SU-DHL-6 (cell line): Measurements from ENCODE around the gene ITGA1.

ENCODE experiments used
- CTCF ChIP-seq: fragments of 200-600 bp; sonication (generic); IDR thresholded peaks from one replicate; pipeline ENCODE4 v1.5.1; 2017; ENCODE audit warnings: antibody characterized with exemption, mild to moderate bottlenecking, low read length, moderate library complexity; ENCODE audit not compliant: insufficient read depth, poor library complexity, severe bottlenecking
- EZH2phosphoT487 ChIP-seq: fragments of 200-600 bp; sonication (generic), shearing (Covaris generic); conservative IDR thresholded peaks from 2 replicates; pipeline ENCODE4 v1.6.1; 2018; ENCODE audit warnings: mild to moderate bottlenecking, antibody characterized with exemption, low read length, moderate library complexity, mixed read lengths

- TF ChIP-seq CTCF (no peak), EZH2phosphoT487 (no peak)
These were observed 156.1 kb downstream of the ITGA1 start for GRCh38 chr5:52943808-52944207.
